ENCODE data around the gene ITGB4. TPM values are rescaled to one million over a fixed set of nuclear protein-coding genes. Genes with fewer than 3 reads are reported as not detected.

The ITGB4 gene
- total RNA-seq, 1 donor from 2014 or later = 0.54 TPM

- DNase-seq (ENCODE audit: low spot score) = no peak
- Mint-ChIP-seq H3K4me3 (ENCODE audit: unreplicated experiment) (peak overlapping the region; percentile 56), H3K27ac (ENCODE audit: unreplicated experiment) (peak overlapping the region; percentile 53), H3K4me1 (ENCODE audit: unreplicated experiment) (peaks cover 23% of the 10 kb centered on the region), H3K36me3 (ENCODE audit: low read depth, unreplicated experiment) (peaks cover 13% of the 10 kb centered on the region), H3K9me3 (ENCODE audit: unreplicated experiment) (no peaks in the 10 kb centered on the region), H3K27me3 (ENCODE audit: unreplicated experiment) (peaks cover 9% of the 10 kb centered on the region)
- TF ChIP-seq, protein P1, sequence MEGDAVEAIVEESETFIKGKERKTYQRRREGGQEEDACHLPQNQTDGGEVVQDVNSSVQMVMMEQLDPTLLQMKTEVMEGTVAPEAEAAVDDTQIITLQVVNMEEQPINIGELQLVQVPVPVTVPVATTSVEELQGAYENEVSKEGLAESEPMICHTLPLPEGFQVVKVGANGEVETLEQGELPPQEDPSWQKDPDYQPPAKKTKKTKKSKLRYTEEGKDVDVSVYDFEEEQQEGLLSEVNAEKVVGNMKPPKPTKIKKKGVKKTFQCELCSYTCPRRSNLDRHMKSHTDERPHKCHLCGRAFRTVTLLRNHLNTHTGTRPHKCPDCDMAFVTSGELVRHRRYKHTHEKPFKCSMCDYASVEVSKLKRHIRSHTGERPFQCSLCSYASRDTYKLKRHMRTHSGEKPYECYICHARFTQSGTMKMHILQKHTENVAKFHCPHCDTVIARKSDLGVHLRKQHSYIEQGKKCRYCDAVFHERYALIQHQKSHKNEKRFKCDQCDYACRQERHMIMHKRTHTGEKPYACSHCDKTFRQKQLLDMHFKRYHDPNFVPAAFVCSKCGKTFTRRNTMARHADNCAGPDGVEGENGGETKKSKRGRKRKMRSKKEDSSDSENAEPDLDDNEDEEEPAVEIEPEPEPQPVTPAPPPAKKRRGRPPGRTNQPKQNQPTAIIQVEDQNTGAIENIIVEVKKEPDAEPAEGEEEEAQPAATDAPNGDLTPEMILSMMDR (IDR thresholded peaks at IDR 0.05; ENCODE audit: unreplicated experiment) = peak; percentile 78
Observed at GRCh38 chr17:75783069-75783783, 62.0 kb downstream of the ITGB4 start.

DNA sequence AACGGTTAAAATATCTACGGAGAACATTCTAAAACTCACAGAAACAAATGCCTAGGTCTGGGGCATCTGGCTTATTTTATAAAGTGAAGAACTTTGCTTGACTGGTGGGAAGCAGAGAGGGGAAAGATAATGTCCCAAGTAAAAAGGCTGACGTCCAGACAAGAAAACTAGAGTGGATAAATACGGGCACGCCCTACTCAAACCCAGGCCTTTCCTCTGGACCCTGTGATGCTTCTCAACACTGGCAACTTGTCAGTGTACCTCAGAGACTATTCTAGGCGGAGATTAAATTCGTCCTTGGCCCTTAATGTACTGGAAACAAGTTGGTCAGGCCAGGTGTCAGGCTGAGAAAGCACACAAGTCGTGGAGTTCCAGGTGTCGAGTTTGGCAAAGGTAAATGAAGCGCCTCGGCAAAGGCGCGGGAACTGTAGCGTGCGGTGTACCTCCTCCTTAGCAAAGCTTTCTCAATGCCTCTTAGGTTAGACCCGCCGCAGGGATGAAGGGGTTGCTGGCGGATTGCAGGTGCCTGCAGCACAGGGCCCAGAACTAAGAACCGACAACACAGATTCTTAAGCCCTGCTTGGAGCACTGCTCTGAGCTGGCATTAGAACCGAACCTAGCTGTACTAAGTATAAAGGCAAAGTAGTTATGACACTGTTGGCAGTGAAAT lies 62.7 kb downstream of the ITGB4 start:
- Mint-ChIP-seq H3K4me3 (ENCODE audit: unreplicated experiment) (peak overlapping the region; percentile 88), H3K36me3 (ENCODE audit: low read depth, unreplicated experiment) (peaks cover 5% of the 10 kb centered on the region), H3K27ac (ENCODE audit: unreplicated experiment) (peak overlapping the region; percentile 53), H3K4me1 (ENCODE audit: unreplicated experiment) (peaks cover 22% of the 10 kb centered on the region), H3K9me3 (ENCODE audit: unreplicated experiment) (no peaks in the 10 kb centered on the region), H3K27me3 (ENCODE audit: unreplicated experiment) (peaks cover 9% of the 10 kb centered on the region)
- TF ChIP-seq, protein P1 (IDR thresholded peaks at IDR 0.05; ENCODE audit: unreplicated experiment) = no peak
- DNase-seq (ENCODE audit: low spot score) = no peak

GRCh38 chr17:75784473-75785015 lies 63.3 kb downstream of the ITGB4 start, which contains the start of gene UNK:
Gene UNK (plus strand): TSS chr17:75784806. CDS start chr17:75784881, 75 bp downstream.
- peaks cover 4% of the 10 kb centered on the region for H3K36me3 Mint-ChIP-seq (ENCODE audit: low read depth, unreplicated experiment)
- H3K9me3 Mint-ChIP-seq (ENCODE audit: unreplicated experiment) = no peaks in the 10 kb centered on the region
- TF ChIP-seq, protein P1 (IDR thresholded peaks at IDR 0.05; ENCODE audit: unreplicated experiment) = no peak
- H3K27me3 Mint-ChIP-seq (ENCODE audit: unreplicated experiment) = peaks cover 8% of the 10 kb centered on the region
- H3K4me1 Mint-ChIP-seq (ENCODE audit: unreplicated experiment) = peaks cover 22% of the 10 kb centered on the region
- H3K27ac Mint-ChIP-seq (ENCODE audit: unreplicated experiment) = peak within 1 kb of the TSS; percentile 99
- peak within 1 kb of the TSS; percentile 89 for H3K4me3 Mint-ChIP-seq (ENCODE audit: unreplicated experiment)
- DNase-seq (ENCODE audit: low spot score) = peak; percentile 94

DNA sequence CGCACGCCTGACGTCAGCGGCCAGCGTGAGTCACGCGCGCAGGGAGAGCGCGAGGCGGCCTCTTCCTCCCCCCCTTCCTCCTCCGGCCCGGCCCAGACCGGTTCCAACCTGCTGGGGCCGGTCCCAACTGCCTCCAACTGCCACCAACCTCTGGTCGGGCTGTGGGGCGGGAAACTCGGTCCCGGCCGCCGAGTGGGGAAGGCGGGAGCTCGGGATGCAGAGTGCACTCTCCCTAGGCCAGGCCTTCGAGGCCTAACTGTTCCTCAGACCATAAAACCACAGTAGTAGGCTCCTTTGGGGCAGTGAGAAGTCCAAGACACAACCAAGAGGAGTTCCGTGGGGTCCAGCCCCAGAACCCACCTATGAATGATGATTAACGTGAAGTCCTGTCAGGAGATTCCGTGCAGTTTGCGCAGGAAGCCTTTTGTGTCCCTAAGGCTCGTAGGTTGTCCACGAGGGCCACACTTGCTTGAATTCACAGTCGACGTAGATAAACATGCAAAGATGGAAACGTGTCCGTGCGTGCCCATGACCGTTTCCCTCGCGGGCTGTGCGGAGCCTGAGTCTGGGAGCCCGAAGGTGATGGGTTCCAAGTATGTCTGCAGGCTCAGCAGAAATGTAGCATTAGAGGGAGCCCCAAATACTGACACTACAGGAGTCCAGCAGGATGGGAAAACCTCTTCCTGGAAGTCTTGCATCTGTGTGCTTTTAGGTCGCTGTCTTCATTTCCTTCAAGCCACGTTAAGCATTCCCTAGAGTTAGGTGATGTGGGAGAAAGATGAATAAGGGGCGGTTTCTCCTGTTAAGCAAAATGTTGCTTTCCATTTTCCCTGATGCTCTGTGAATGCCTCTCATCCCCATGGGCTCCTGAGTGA lies 64.0 kb downstream of the ITGB4 start:
- H3K27ac Mint-ChIP-seq (ENCODE audit: unreplicated experiment) = peak overlapping the region; percentile 99
- DNase-seq (ENCODE audit: low spot score) = peak; percentile 86
- H3K4me3 Mint-ChIP-seq (ENCODE audit: unreplicated experiment) = peak overlapping the region; percentile 89
- peaks cover 19% of the 10 kb centered on the region for H3K4me1 Mint-ChIP-seq (ENCODE audit: unreplicated experiment)
- no peaks in the 10 kb centered on the region for H3K36me3 Mint-ChIP-seq (ENCODE audit: low read depth, unreplicated experiment)
- TF ChIP-seq, protein P1 (IDR thresholded peaks at IDR 0.05; ENCODE audit: unreplicated experiment) = no peak
- no peaks in the 10 kb centered on the region for H3K9me3 Mint-ChIP-seq (ENCODE audit: unreplicated experiment)
- peaks cover 4% of the 10 kb centered on the region for H3K27me3 Mint-ChIP-seq (ENCODE audit: unreplicated experiment)

Measured in endothelial cell (in vitro differentiated cells).